GM12873 (cell line): ENCODE results near the gene FRMD4A.

Source experiments
- CTCF ChIP-seq: IDR thresholded peaks from 2 replicates; pipeline ENCODE4 v1.5.1; 2012; ENCODE audit warnings: low read depth, mild to moderate bottlenecking, moderate library complexity, low read length, control low read depth; ENCODE audit not compliant: insufficient read depth; ENCODE audit errors: missing control alignments

FRMD4A gene

GRCh38 chr10:14128519-14128918, 202.2 kb downstream of the FRMD4A start:
- TF ChIP-seq CTCF: no peak

- no peak for TF ChIP-seq CTCF
These were observed 203.9 kb downstream of the FRMD4A start for GRCh38 chr10:14126697-14127440.

GRCh38 chr10:14125564-14125963, 205.2 kb downstream of the FRMD4A start:
- no peak for TF ChIP-seq CTCF

- TF ChIP-seq CTCF: no peak
These were observed 205.8 kb downstream of the FRMD4A start for GRCh38 chr10:14124941-14125340.

- TF ChIP-seq CTCF: no peak
These were observed 207.6 kb downstream of the FRMD4A start for GRCh38 chr10:14123139-14123538.

- no peak for TF ChIP-seq CTCF
These were observed 209.9 kb downstream of the FRMD4A start for GRCh38 chr10:14120812-14121211.

GRCh38 chr10:14118953-14119352, 211.8 kb downstream of the FRMD4A start:
- TF ChIP-seq CTCF: no peak
